DOHH2 (cell line): ENCODE results near the gene CAMTA1.

ENCODE experiments used
- H3F3A ChIP-seq: fragments of 200-600 bp; sonication (generic), shearing (Covaris generic); 2 replicates; pipeline ENCODE4 v1.6.0; 2016; ENCODE audit warnings: antibody characterized with exemption, mild to moderate bottlenecking; ENCODE audit not compliant: control insufficient read depth, insufficient read depth
- H3K27ac ChIP-seq: fragments of 200-600 bp; sonication (generic); 2 replicates; pipeline ENCODE4 v1.5.1; 2014; ENCODE audit warnings: low read depth, mild to moderate bottlenecking, low read length, moderate library complexity
- H3K27me3 ChIP-seq: fragments of 200-600 bp; sonication (generic); 2 replicates; pipeline ENCODE4 v1.6.1; 2014; ENCODE audit warnings: mild to moderate bottlenecking, low read length, mixed read lengths; ENCODE audit not compliant: control insufficient read depth
- H3K36me3 ChIP-seq: fragments of 200-600 bp; sonication (generic); 2 replicates; pipeline ENCODE4 v1.6.1; 2014; ENCODE audit warnings: mild to moderate bottlenecking, low read length, moderate library complexity, mixed read lengths; ENCODE audit not compliant: control insufficient read depth
- H3K4me1 ChIP-seq: fragments of 200-600 bp; sonication (generic); 2 replicates; pipeline ENCODE4 v1.6.1; 2014; ENCODE audit warnings: mild to moderate bottlenecking, low read length, mixed read lengths; ENCODE audit not compliant: control insufficient read depth
- H3K4me2 ChIP-seq: fragments of 200-600 bp; sonication (generic); 2 replicates; pipeline ENCODE4 v1.6.0; 2014; ENCODE audit warnings: mild to moderate bottlenecking, low read length, moderate library complexity
- H3K4me3 ChIP-seq: fragments of 200-600 bp; sonication (generic); 2 replicates; pipeline ENCODE4 v1.5.1; 2014; ENCODE audit warnings: mild to moderate bottlenecking, low read length, mixed read lengths
- H3K79me2 ChIP-seq: fragments of 200-600 bp; sonication (generic); 2 replicates; pipeline ENCODE4 v1.6.1; 2014; ENCODE audit warnings: mild to moderate bottlenecking, low read length, mixed read lengths; ENCODE audit not compliant: control insufficient read depth
- H3K9me2 ChIP-seq: fragments of 200-600 bp; sonication (generic); replicated peaks from 2 replicates; pipeline ENCODE4 v1.6.1; 2014; ENCODE audit warnings: mild to moderate bottlenecking, low read length, mixed read lengths; ENCODE audit not compliant: control insufficient read depth
- H3K9me3 ChIP-seq: fragments of 200-600 bp; sonication (generic); 2 replicates; pipeline ENCODE4 v1.6.1; 2014; ENCODE audit warnings: antibody characterized with exemption, low read length, mixed read lengths; ENCODE audit not compliant: control insufficient read depth, insufficient read depth
- H4K20me1 ChIP-seq: fragments of 200-600 bp; sonication (generic); 2 replicates; pipeline ENCODE4 v1.6.0; 2014; ENCODE audit warnings: low read depth, mild to moderate bottlenecking, antibody characterized with exemption, low read length, moderate library complexity; ENCODE audit not compliant: control insufficient read depth, insufficient read depth
- EZH2phosphoT487 ChIP-seq: fragments of 200-600 bp; sonication (generic); IDR thresholded peaks from 2 replicates; pipeline ENCODE4 v1.6.1; 2017; ENCODE audit warnings: borderline replicate concordance, mild to moderate bottlenecking, antibody characterized with exemption, low read length, moderate library complexity, mixed read lengths
- TF ChIP-seq, protein P1 (sequence below): fragments of 200-600 bp; sonication (generic); IDR thresholded peaks from one replicate; pipeline ENCODE4 v1.5.1; 2014; ENCODE audit warnings: antibody characterized with exemption, mild to moderate bottlenecking, low read depth, low read length; ENCODE audit not compliant: poor library complexity, severe bottlenecking

Gene CAMTA1

GRCh38 chr1:6857831-6858230 lies 72.6 kb downstream of the CAMTA1 start:
- Histone ChIP-seq H3K27ac (no peak overlapping the region), H3F3A (no peaks in the 10 kb centered on the region), H3K4me3 (no peak overlapping the region), H3K36me3 (peaks cover 7% of the 10 kb centered on the region), H3K9me3 (peaks cover 2% of the 10 kb centered on the region; the same call in 1 of the 2 replicates), H3K4me2 (no peak overlapping the region), H4K20me1 (no peaks in the 10 kb centered on the region; the same call in 1 of the 2 replicates), H3K4me1 (no peaks in the 10 kb centered on the region), H3K27me3 (no peaks in the 10 kb centered on the region), H3K79me2 (no peaks in the 10 kb centered on the region), H3K9me2 (no peaks in the 10 kb centered on the region)
- TF ChIP-seq EZH2phosphoT487, result no peak
- TF ChIP-seq, protein P1, sequence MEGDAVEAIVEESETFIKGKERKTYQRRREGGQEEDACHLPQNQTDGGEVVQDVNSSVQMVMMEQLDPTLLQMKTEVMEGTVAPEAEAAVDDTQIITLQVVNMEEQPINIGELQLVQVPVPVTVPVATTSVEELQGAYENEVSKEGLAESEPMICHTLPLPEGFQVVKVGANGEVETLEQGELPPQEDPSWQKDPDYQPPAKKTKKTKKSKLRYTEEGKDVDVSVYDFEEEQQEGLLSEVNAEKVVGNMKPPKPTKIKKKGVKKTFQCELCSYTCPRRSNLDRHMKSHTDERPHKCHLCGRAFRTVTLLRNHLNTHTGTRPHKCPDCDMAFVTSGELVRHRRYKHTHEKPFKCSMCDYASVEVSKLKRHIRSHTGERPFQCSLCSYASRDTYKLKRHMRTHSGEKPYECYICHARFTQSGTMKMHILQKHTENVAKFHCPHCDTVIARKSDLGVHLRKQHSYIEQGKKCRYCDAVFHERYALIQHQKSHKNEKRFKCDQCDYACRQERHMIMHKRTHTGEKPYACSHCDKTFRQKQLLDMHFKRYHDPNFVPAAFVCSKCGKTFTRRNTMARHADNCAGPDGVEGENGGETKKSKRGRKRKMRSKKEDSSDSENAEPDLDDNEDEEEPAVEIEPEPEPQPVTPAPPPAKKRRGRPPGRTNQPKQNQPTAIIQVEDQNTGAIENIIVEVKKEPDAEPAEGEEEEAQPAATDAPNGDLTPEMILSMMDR, result no peak

DNA sequence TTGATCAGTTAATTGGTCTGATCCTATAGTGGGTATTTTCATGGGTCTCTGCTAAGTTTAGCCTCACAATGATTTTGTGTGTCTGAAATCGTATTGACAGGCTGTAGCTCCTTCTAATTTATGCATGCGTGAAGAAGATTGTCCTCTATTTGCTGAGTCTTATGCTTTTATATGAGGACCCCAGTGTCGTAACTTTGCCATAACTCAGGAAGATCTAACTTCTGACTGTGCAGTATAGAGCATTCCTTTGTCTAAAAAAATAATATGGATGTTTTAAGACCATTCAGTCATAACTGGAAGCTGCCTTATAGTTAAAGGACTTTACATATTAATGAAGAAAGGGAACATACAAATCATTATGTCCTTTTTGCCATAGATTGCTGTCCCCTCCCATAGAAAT lies 73.3 kb downstream of the CAMTA1 start:
- Histone ChIP-seq H4K20me1 (no peaks in the 10 kb centered on the region; the same call in 1 of the 2 replicates), H3K4me2 (no peak overlapping the region), H3K36me3 (0 out of 2 replicates have a peak, but pooled peaks cover 4% of the 10 kb centered on the region), H3K9me2 (no peaks in the 10 kb centered on the region), H3K4me3 (no peak overlapping the region), H3F3A (no peaks in the 10 kb centered on the region), H3K4me1 (no peaks in the 10 kb centered on the region), H3K27ac (no peak overlapping the region), H3K9me3 (no peaks in the 10 kb centered on the region), H3K27me3 (no peaks in the 10 kb centered on the region), H3K79me2 (no peaks in the 10 kb centered on the region)
- TF ChIP-seq, protein P1, result no peak
- TF ChIP-seq EZH2phosphoT487, result no peak

- TF ChIP-seq, protein P1, result no peak
- TF ChIP-seq EZH2phosphoT487, result no peak
- Histone ChIP-seq H3K36me3 (no peaks in the 10 kb centered on the region), H3K27ac (no peak overlapping the region), H3K4me3 (no peak overlapping the region), H3K9me3 (no peaks in the 10 kb centered on the region), H3K27me3 (no peaks in the 10 kb centered on the region), H4K20me1 (no peaks in the 10 kb centered on the region; the same call in 1 of the 2 replicates), H3F3A (no peaks in the 10 kb centered on the region), H3K9me2 (no peaks in the 10 kb centered on the region), H3K4me2 (no peak overlapping the region), H3K79me2 (0 out of 2 replicates have a peak, but pooled peaks cover 3% of the 10 kb centered on the region), H3K4me1 (no peaks in the 10 kb centered on the region)
Measured at GRCh38 chr1:6859415-6860343, 74.4 kb downstream of the CAMTA1 start.
